Right lobe of liver (tissue), 6 donors: Measurements from ENCODE around the gene KCMF1. TPM values are rescaled to one million over a fixed set of nuclear protein-coding genes. Genes with fewer than 3 reads are reported as not detected.

ENCODE experiments used
- ATAC-seq, 4 donors: fragments of 200-7000 bp; cut with Tn5 transposase; one replicate each; pipeline ENCODE4 v1.9.1; 2020; ENCODE audit warnings: mild to moderate bottlenecking in 4 of 4, moderate library complexity in 4 of 4
- DNase-seq, 3 donors: peaks; one replicate each; pipeline ENCODE4 v3.0.0-alpha.2; 2020
- H3K27ac ChIP-seq, 3 donors: fragments of 200-600 bp; one replicate each; pipeline ENCODE4 v1.8.0; 2022
- H3K27me3 ChIP-seq, 2 donors: fragments of 200-600 bp; one replicate each; pipeline ENCODE4 v1.8.0; 2022
- H3K36me3 ChIP-seq, 4 donors: fragments of 200-600 bp; sonication (generic) in 1 of 4; one replicate each; pipeline versions ENCODE4 v1.5.1 to v1.8.0; 2017 to 2022; ENCODE audit warnings: control low read depth in 1 of 4
- H3K4me1 ChIP-seq, 4 donors: fragments of 200-600 bp; sonication (generic) in 1 of 4; one replicate each; pipeline versions ENCODE4 v1.5.1 to v1.8.0; 2017 to 2022; ENCODE audit warnings: control low read depth in 1 of 4
- H3K4me3 ChIP-seq, 3 donors: fragments of 200-600 bp; one replicate each; pipeline ENCODE4 v1.8.0; 2022
- H3K9me3 ChIP-seq, 4 donors: fragments of 200-600 bp; sonication (generic) in 1 of 4; one replicate each; pipeline versions ENCODE4 v1.5.1 to v1.8.0; 2017 to 2022; ENCODE audit warnings: control low read depth in 1 of 4
- CTCF ChIP-seq, 4 donors: fragments of 200-600 bp in 3 of 4; fragments of 450-650 bp in 1 of 4; IDR thresholded peaks; one replicate each; pipeline versions ENCODE4 v1.5.1 to v1.8.0; 2016 to 2022; ENCODE audit warnings: antibody characterized with exemption in 4 of 4, mild to moderate bottlenecking in 2 of 4
- POLR2A ChIP-seq: fragments of 450-650 bp; IDR thresholded peaks from one replicate; pipeline ENCODE4 v1.6.1; 2017; ENCODE audit warnings: antibody characterized with exemption, mild to moderate bottlenecking
- WGBS: methylation state at CpG from one replicate; pipeline ENCODE4 v1.1.6; 2018; ENCODE audit warnings: low coverage, low lambda C conversion rate; ENCODE audit not compliant: insufficient coverage; ENCODE audit errors: missing lambda C conversion rate; 5-methylcytosine and 5-hydroxymethylcytosine counted together
- intact Hi-C, 2 donors: fragments of 100-400 bp; cut with DNase I; formaldehyde crosslinking; loops; one replicate each; pipeline versions ENCODE4 v1.11.2 to v1.14.1; 2022
- total RNA-seq, 6 experiments: library from RNA; depleted of rRNA in 2 of 6; stranded (reverse); fragments of >200 nt in 2 of 6; fragmentation: NEBNext Ultra II Directional in 3 of 6; extraction: Animal tissue kit (Norgen Biotek cat#: 25700) in 3 of 6; gene quantifications; one replicate each; pipeline versions ENCODE4 v1.1.0 to v1.2.4, GENCODE V29; 2016 to 2023
- donor health status: DM: no; HTN: yes; CAD: no.
- donor health status: DM: no; HTN: no; CAD: no.
- donor health status: DM: no; HTN: no; CAD: no.
- donor health status: DM: no; HTN: yes; CAD: no.
- donor health status: DM: no; HTN: yes; CAD: no.

KCMF1 gene
- total RNA-seq, 6 experiments from 2014 or later = 28.6 to 45.3 (median 35.4) TPM

DNA sequence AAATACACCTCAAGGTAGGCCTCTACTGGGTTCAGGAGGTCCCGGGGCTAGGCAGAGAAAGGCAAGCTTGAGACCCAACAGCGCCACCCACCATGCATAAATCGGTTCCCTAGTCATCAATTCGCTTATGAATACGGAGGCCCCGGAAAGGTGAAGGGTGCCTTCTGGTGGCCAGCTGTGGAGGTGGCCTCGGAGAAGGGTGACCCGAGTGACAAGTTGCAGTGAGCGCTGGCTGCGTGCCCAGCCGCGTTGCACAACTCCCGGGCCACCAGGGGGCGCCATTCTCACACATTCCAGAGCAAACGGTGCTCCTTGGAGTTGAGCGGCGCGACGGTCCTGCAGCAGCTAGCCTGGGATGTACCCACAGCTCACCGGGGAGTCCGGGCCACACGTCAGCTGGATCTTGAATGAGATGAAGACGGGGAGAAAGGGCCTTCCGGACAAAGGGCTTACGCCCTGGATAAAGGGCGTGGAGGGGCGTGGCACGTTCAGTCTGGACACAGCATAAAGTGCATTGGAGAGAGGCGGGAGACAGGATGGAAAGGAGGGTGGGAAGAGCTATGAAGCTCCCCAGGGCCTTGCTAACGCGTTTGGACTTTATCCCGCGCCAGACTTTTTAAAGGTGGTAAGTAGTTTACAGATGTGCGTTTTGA is 45.1 kb upstream of the KCMF1 start:
- peak; percentile 91 to 98 (median 94) for ATAC-seq
- intact Hi-C loops = no loop called here
- Histone ChIP-seq H3K4me1 (peaks cover 0 to 12% (median 2%) of the 10 kb centered on the region in 4 donors), H3K36me3 (no peaks in the 10 kb centered on the region), H3K27ac (no peak overlapping the region), H3K27me3 (no peaks in the 10 kb centered on the region), H3K9me3 (no peaks in the 10 kb centered on the region), H3K4me3 (peak overlapping the region in 2 of 3 donors; percentile 26 to 29)
- TF ChIP-seq POLR2A (no peak), CTCF (IDR thresholded peaks at IDR 0.05) (peak; percentile 99 to 100 (median 100))
- 3% methylated on average over 19 of the region's 34 CpGs for WGBS
- DNase-seq = peak; percentile 95 to 97 (median 96)

GRCh38 chr2:84927275-84927627 is 43.7 kb upstream of the KCMF1 start:
- Histone ChIP-seq H3K27ac (no peak overlapping the region), H3K9me3 (no peaks in the 10 kb centered on the region), H3K4me1 (peaks cover 0 to 12% (median 2%) of the 10 kb centered on the region in 4 donors), H3K27me3 (no peaks in the 10 kb centered on the region), H3K36me3 (no peaks in the 10 kb centered on the region), H3K4me3 (no peak overlapping the region)
- DNase-seq = no peak
- ATAC-seq = no peak
- intact Hi-C loops = no loop called here
- TF ChIP-seq CTCF (IDR thresholded peaks at IDR 0.05) (no peak), POLR2A (no peak)
- WGBS = 44% methylated on average over 3 of the region's 3 CpGs

GRCh38 chr2:84931384-84931821 is 39.6 kb upstream of the KCMF1 start:
- Histone ChIP-seq H3K4me1 (peaks cover 0 to 6% (median under 1%) of the 10 kb centered on the region in 4 donors), H3K9me3 (no peaks in the 10 kb centered on the region), H3K4me3 (no peak overlapping the region), H3K36me3 (no peaks in the 10 kb centered on the region), H3K27ac (no peak overlapping the region), H3K27me3 (no peaks in the 10 kb centered on the region)
- intact Hi-C loops = no loop called here
- 89% methylated on average over 1 of the region's 1 CpG for WGBS
- no peak for DNase-seq
- TF ChIP-seq POLR2A (no peak), CTCF (IDR thresholded peaks at IDR 0.05) (no peak)
- no peak for ATAC-seq

- H3K36me3 ChIP-seq = no peaks in the 10 kb centered on the region
- 71% methylated on average over 5 of the region's 5 CpGs for WGBS
- no peak for DNase-seq
- no peaks in the 10 kb centered on the region for H3K9me3 ChIP-seq
- H3K27me3 ChIP-seq = no peaks in the 10 kb centered on the region
- ATAC-seq = no peak
- no peak overlapping the region for H3K4me3 ChIP-seq
- H3K27ac ChIP-seq = no peak overlapping the region
- no peak for TF ChIP-seq POLR2A
- no peak for TF ChIP-seq CTCF (IDR thresholded peaks at IDR 0.05)
- no peaks in the 10 kb centered on the region for H3K4me1 ChIP-seq
- intact Hi-C loops = no loop called here
Observed at GRCh38 chr2:84938194-84938879, 32.6 kb upstream of the KCMF1 start.
